Cardiac fibroblast (primary cell): ENCODE measurements around the gene TMEM201.

ENCODE experiments used
- DNase-seq, 2 donors: peaks; one replicate each; pipeline versions ENCODE4 v3.0.0 to v3.0.0-alpha.2; 2010; ENCODE audit warnings: low read depth in 2 of 2
- H3K4me3 ChIP-seq, 2 donors: replicated peaks in 1 of 2; 1 replicate in 1 of 2; 2 replicates in 1 of 2; pipeline ENCODE4 v1.5.1; 2011; ENCODE audit warnings: low read depth in 2 of 2, low read length in 2 of 2, mild to moderate bottlenecking in 2 of 2, moderate library complexity in 1 of 2
- CTCF ChIP-seq: IDR thresholded peaks from one replicate; pipeline ENCODE4 v1.5.1; 2011; ENCODE audit warnings: low read depth, mild to moderate bottlenecking, low read length, inconsistent platforms

Gene TMEM201

DNA sequence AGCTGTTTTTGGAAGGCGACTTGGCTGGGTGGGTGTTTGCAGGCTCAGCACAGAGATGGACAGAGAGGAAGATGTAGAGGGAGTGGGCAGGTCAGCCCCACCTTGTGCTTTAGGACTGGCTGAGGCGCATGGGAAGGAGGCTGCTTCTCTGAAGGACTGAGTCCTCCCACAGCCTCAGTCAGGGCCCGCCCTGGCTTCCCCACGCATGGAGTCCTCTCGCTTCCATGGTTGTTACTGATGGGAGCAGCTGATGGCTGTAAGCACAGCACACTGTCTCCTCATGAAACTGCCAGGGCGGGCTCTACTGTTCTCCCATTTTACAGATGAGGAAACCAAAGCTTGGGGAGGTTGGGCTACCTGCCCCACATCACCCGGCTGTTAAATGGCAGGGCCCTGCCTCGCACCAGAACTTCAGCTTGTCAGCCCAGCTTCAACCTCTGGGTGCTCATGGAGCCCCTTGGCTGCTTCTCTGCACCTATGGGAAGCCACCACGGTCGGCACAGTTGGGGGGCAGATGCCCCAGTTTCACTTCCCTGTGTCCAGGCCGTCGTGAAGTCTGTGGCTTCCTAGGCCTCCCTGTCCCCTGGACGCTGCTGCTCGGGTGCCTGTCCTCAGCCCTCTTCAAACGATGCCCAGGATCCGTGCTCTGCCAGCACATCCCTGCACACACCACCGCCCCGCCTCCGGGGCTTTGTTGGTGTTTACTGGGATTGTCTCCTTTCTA lies 2.4 kb downstream of the TMEM201 start:
- TF ChIP-seq CTCF: no peak
- DNase-seq: no peak
- H3K4me3 ChIP-seq: no peak overlapping the region

- DNase-seq: no peak
- no peak for TF ChIP-seq CTCF
- no peak overlapping the region for H3K4me3 ChIP-seq
Measured at GRCh38 chr1:9591669-9592509, 3.2 kb downstream of the TMEM201 start.

GRCh38 chr1:9592510-9593075 lies 3.9 kb downstream of the TMEM201 start:
- no peak overlapping the region for H3K4me3 ChIP-seq
- no peak for TF ChIP-seq CTCF
- no peak for DNase-seq

GRCh38 chr1:9593147-9593491 lies 4.4 kb downstream of the TMEM201 start:
- no peak overlapping the region for H3K4me3 ChIP-seq

DNA sequence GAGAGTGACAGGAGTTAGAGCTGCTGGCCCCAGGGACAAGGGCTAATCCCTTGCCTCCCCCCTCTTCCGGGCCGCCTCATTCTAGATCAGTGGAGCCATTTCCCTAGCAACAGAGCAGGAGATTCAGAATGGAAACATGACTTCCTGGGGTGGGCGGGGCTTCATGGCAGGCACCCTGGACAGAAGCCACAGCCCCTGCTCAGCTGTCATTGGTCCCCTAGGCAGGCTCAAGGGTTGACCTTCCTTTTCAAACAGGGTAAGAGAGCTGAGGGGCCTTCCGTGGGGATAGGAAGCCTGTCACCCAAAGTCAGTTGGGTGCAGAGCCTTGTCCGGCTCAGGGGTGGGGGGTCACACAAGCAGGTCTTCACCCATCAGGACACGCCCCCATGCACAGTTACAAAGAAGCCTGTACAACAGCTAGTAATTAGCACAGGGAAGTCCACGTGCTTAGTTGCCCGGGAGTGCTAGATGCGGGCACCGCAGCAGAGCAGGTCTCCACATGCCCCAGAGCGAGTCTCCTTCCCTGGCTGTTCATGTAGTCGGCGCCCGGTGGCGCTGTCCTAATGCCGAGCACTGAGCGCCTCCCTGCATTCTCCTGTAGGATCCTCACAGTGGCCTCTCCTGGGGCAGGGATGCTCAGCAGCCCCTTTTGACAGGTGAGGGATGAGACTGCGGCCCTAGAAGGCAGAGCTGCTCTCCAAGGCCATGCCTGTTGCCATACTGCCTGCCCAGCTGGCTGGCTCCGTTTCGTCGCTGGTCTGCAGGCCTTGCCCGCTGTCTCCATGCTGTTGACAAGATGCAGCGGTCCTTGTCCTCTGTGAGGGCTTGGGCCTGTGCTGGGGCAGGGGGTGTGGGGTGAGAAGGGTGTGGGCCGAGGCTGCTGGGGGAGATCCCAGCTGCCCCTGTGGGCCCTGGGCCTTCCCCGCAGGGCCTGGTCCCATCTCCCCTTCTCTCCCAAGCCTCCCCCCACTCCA lies 5.1 kb downstream of the TMEM201 start:
- H3K4me3 ChIP-seq: no peak overlapping the region
- TF ChIP-seq CTCF: no peak
- peak; percentile 74 to 79 for DNase-seq

More at GRCh38 chr1:9593147-9593491, 4.4 kb downstream of the TMEM201 start:
- no peak for DNase-seq
- TF ChIP-seq CTCF: no peak

DNA sequence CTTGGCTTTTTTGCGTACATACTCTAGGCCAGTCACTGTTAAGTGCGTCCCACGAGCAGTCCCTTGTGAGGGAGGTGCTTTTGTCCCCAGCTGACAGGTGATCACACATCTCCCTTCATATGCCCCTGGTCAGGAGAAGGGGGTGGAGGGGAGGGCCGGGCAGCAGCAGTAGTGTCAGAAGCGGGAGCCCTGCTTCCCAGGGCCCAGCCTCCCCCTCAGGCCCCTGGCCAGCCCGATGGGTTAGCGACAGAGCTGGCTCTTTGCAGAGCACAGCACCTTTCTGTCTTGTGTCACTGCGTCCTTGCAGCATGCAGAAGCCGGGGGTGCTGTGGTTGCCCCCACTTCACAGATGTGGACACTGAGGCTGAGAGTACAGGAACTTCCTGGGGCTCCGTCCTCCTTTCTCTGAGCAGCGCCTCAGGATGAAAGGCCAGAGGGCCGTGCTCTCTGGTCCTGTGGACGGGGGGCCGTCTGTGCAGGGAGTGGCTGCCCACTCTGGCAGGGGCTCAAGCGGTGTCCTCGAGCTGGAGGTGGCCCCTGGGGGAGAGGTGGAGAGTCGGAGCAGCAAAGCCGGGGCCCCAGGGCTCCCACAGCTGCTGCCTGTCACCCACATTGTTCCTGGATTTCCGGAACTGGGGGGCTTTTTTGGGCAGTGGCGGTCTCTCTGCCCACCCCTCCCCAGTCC lies 5.9 kb downstream of the TMEM201 start:
- no peak overlapping the region for H3K4me3 ChIP-seq
- TF ChIP-seq CTCF: no peak
- DNase-seq: no peak
